Breast epithelium (tissue), 3 donors: ENCODE measurements around the gene NUMB.

Experiments used
- CTCF ChIP-seq, 3 donors: fragments of 450-650 bp; IDR thresholded peaks; one replicate each; pipeline ENCODE4 v1.5.1; 2016 to 2017; ENCODE audit warnings: antibody characterized with exemption in 3 of 3, mild to moderate bottlenecking in 3 of 3, moderate library complexity in 3 of 3
- POLR2A ChIP-seq: fragments of 450-650 bp; IDR thresholded peaks from one replicate; pipeline ENCODE4 v1.6.1; 2016; ENCODE audit warnings: antibody characterized with exemption, mild to moderate bottlenecking, moderate library complexity

- TF ChIP-seq CTCF (IDR thresholded peaks at IDR 0.05) (no peak), POLR2A (no peak)
These were observed 216.7 kb downstream of the NUMB start for GRCh38 chr14:73241481-73242165.
